ENCODE measurements around the gene CCNJ. TPM values are rescaled to one million over a fixed set of nuclear protein-coding genes. Genes with fewer than 3 reads are reported as not detected.

The CCNJ gene
- total and polyA plus RNA-seq, 9 of the 15 experiments (the other 6 are each of a cell fraction or from before 2014, with no cell fraction given) = 0.69 to 15.7 (median 9.2) TPM

DNA sequence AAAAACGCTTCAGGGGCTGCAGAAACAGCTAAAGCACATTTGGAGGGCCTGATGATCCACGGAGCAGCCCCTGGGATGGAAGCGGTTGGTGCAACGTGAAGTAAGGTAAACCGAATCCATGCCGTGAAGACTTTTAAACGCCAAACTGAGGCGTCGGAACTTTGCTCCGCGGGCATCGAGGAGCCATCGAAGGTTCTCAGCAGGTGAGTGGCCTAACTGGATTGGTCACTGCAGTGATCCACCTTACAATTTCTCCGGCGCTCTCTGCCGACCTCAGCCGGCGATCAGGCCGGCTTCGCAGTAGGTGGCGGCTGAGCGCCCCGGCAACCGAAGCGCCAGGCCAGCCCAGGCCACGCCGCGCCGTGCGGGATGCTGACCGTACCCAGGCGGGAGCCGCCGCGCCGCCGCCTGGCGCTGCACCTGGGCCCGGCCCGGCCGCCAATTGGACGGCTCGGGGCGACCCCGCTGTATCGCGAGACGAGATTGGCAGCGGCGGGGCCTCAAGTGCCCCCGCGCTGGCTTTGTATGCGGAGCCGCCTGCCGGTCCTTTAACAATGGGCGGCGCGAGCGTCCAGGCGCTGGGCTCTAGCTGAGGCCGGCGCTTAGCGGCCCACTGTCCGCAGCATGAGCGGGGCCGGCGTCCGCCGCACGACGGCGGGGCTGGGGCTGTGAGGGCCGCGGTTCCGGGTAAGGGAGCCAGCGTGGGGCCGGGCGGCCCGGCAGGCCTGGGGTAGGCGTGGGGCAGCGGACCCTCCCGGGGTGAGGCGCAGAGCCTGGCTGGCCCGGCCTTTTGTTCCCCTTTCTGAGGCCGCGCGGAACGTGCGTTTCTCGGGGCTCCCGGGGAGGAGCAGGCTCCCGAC lies at the start of gene CCNJ (continued):
- TF ChIP-seq ETS1 (conservative IDR thresholded peaks at IDR 0.05; ENCODE audit: control insufficient read depth, low read depth, low read length) = no peak
- no peak for TF ChIP-seq GABPA (tag; conservative IDR thresholded peaks at IDR 0.05; ENCODE audit: low read depth)
- no peak for TF ChIP-seq SRSF7 (optimal IDR thresholded peaks at IDR 0.05; ENCODE audit: low read depth, low read length)
- no peak for TF ChIP-seq TAL1 (IDR thresholded peaks at IDR 0.05)
- no peak for TF ChIP-seq CLOCK (CRISPR knock-in tag; IDR thresholded peaks at IDR 0.05; ENCODE audit: borderline replicate concordance)
- TF ChIP-seq, protein P1, sequence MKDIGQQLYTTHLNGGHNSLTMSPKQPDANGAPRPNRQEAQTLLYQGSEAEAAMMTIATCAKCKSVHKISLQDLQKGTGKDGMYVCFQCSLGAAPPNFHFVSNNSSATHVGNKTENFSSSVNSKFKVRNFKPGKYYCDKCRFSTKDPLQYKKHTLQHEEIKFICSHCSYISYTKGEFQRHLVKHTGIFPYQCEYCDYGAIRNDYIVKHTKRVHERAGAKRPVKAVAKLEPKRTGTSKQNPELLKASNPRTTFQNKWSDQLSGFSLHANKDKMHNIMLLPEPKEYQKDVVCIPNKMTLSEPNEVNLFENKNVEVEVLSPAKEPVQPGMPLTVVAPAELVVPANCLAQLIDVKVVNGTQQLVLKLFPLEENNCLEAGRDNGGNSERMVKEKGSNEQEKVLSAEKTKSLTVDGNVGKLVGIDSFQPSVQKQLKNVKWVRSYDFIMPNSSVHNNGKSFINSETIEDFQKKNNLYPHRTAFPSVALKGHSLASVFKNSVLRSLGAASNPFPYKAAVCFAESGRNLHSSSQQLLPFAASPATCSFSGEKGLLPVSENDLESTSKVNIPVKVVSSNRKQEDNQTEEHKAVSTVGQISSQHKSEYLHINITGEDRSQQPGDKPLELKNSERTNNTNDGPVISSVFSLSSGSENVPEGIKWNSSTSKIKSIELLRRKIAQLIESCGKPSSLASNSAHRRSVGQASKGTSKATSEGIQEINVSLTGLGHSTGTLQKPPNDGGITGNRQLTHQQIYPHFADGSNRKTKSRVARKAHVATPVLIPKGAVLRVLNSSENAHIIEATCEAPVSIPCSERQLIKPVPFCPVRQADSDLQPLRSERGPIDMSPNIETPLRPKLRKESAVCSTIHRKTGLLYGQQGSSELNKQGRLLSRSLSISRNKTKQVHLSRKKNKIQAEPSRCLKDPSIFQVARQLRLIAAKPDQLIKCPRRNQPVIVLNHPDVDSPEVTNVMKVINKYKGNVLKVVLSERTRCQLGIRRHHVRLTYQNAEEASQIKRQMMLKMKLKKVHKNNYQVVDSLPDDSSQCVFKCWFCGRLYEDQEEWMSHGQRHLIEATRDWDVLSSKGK (CRISPR knock-in tag; IDR thresholded peaks at IDR 0.05) = no peak
- TF ChIP-seq ZNF695 (CRISPR knock-in tag; IDR thresholded peaks at IDR 0.05) = no peak
- TF ChIP-seq STAT6 (CRISPR knock-in tag; IDR thresholded peaks at IDR 0.05) = no peak
- peak; percentile 51 for TF ChIP-seq ASH1L (IDR thresholded peaks at IDR 0.05; ENCODE audit: borderline replicate concordance, low read depth, partially characterized antibody)
- TF ChIP-seq NCOA4 (IDR thresholded peaks at IDR 0.05; ENCODE audit: partially characterized antibody) = no peak
- TF ChIP-seq, protein P2, sequence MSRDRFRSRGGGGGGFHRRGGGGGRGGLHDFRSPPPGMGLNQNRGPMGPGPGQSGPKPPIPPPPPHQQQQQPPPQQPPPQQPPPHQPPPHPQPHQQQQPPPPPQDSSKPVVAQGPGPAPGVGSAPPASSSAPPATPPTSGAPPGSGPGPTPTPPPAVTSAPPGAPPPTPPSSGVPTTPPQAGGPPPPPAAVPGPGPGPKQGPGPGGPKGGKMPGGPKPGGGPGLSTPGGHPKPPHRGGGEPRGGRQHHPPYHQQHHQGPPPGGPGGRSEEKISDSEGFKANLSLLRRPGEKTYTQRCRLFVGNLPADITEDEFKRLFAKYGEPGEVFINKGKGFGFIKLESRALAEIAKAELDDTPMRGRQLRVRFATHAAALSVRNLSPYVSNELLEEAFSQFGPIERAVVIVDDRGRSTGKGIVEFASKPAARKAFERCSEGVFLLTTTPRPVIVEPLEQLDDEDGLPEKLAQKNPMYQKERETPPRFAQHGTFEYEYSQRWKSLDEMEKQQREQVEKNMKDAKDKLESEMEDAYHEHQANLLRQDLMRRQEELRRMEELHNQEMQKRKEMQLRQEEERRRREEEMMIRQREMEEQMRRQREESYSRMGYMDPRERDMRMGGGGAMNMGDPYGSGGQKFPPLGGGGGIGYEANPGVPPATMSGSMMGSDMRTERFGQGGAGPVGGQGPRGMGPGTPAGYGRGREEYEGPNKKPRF (IDR thresholded peaks at IDR 0.05; ENCODE audit: low read depth, low read length) = no peak
- no peak for TF ChIP-seq ILK (tag; IDR thresholded peaks at IDR 0.05; ENCODE audit: borderline replicate concordance, low read depth)
- TF ChIP-seq SUPT5H (IDR thresholded peaks at IDR 0.05) = peak; percentile 52; the same call in 1 of the 2 replicates

Measured in K562 (cell line).